ENCODE data around the gene OR2D3.
A peak's percentile ranks its signal among the peaks of the same experiment; 100 is the strongest.
"Not testable (repeated sequence)": the region's sequence is repeated elsewhere in the genome, so short reads cannot be mapped to it uniquely, and the experiment has no call there.

The OR2D3 gene

GRCh38 chr11:6920702-6921101, at the start of gene OR2D3:
Gene OR2D3 (plus strand): TSS chr11:6921002. CDS start chr11:6921002, 0 bp downstream.
- DNase-seq (ENCODE audit: low read depth, low spot score) = no peak

- no peak for DNase-seq (ENCODE audit: low read depth, low spot score)
Observed at GRCh38 chr11:6871278-6871677, 49.5 kb upstream of the OR2D3 start.

- no peak for DNase-seq (ENCODE audit: low read depth, low spot score)
Observed at GRCh38 chr11:6875761-6876160, 45.0 kb upstream of the OR2D3 start.

- no peak for DNase-seq (ENCODE audit: low read depth, low spot score)
Observed at GRCh38 chr11:6876325-6876724, 44.5 kb upstream of the OR2D3 start, which contains the start of gene OR10A4. Gene OR10A4 (plus strand): TSS chr11:6876625. CDS start chr11:6876648, 23 bp downstream.

- no peak for DNase-seq (ENCODE audit: low read depth, low spot score)
Observed at GRCh38 chr11:6876914-6877313, 43.9 kb upstream of the OR2D3 start.

- DNase-seq (ENCODE audit: low read depth, low spot score) = no peak
Observed at GRCh38 chr11:6882751-6883150, 38.1 kb upstream of the OR2D3 start.

- not testable (repeated sequence) for DNase-seq (ENCODE audit: low read depth, low spot score)
Observed at GRCh38 chr11:6887711-6888110, 33.1 kb upstream of the OR2D3 start.

- DNase-seq (ENCODE audit: low read depth, low spot score) = no peak
Observed at GRCh38 chr11:6888830-6889229, 32.0 kb upstream of the OR2D3 start.

- DNase-seq (ENCODE audit: low read depth, low spot score) = no peak
Observed at GRCh38 chr11:6889835-6890234, 31.0 kb upstream of the OR2D3 start.

GRCh38 chr11:6892400-6892799, 28.4 kb upstream of the OR2D3 start, which contains the start of gene OR2D2:
Gene OR2D2 (minus strand): TSS chr11:6892500. CDS start chr11:6892500, 0 bp downstream.
- no peak for DNase-seq (ENCODE audit: low read depth, low spot score)

GRCh38 chr11:6894097-6894496, 26.7 kb upstream of the OR2D3 start:
- no peak for DNase-seq (ENCODE audit: low read depth, low spot score)

GRCh38 chr11:6895010-6895409, 25.8 kb upstream of the OR2D3 start:
- no peak for DNase-seq (ENCODE audit: low read depth, low spot score)

GRCh38 chr11:6898911-6899310, 21.9 kb upstream of the OR2D3 start:
- DNase-seq (ENCODE audit: low read depth, low spot score) = no peak

- no peak for DNase-seq (ENCODE audit: low read depth, low spot score)
Observed at GRCh38 chr11:6900327-6900999, 20.3 kb upstream of the OR2D3 start.

GRCh38 chr11:6904804-6905203, 16.0 kb upstream of the OR2D3 start:
- DNase-seq (ENCODE audit: low read depth, low spot score) = not testable (repeated sequence)

GRCh38 chr11:6911378-6911777, 9.4 kb upstream of the OR2D3 start:
- DNase-seq (ENCODE audit: low read depth, low spot score) = no peak

- DNase-seq (ENCODE audit: low read depth, low spot score) = no peak
Observed at GRCh38 chr11:6911948-6912347, 8.9 kb upstream of the OR2D3 start.

GRCh38 chr11:6919698-6920097, 1.1 kb upstream of the OR2D3 start:
- DNase-seq (ENCODE audit: low read depth, low spot score) = no peak

- DNase-seq (ENCODE audit: low read depth, low spot score) = no peak
Observed at GRCh38 chr11:6925007-6925577, 4.3 kb downstream of the OR2D3 start.

GRCh38 chr11:6925636-6926207, 4.9 kb downstream of the OR2D3 start:
- no peak for DNase-seq (ENCODE audit: low read depth, low spot score)

GRCh38 chr11:6926208-6927029, 5.6 kb downstream of the OR2D3 start, which contains the start of gene ZNF215:
Gene ZNF215 (plus strand): TSS chr11:6926426. CDS start chr11:6932273, 5,847 bp downstream.
- DNase-seq (ENCODE audit: low read depth, low spot score) = peak; percentile 63

GRCh38 chr11:6927030-6927617, 6.3 kb downstream of the OR2D3 start:
- DNase-seq (ENCODE audit: low read depth, low spot score) = no peak
